SJCRH30 (cell line): ENCODE results near the gene GRM8. TPM values are rescaled to one million over a fixed set of nuclear protein-coding genes. Genes with fewer than 3 reads are reported as not detected.

Experiments
- DNase-seq, 2 experiments: peaks; one replicate each; pipeline ENCODE4 v3.0.0-alpha.2; 2015 to 2020
- H3K27ac ChIP-seq: fragments of 250-450 bp; sonication (Bioruptor Pico); 2 replicates; pipeline ENCODE4 v1.5.1; 2020; ENCODE audit warnings: mild to moderate bottlenecking, moderate library complexity
- H3K27me3 ChIP-seq: fragments of 250-450 bp; sonication (Bioruptor Pico); 2 replicates; pipeline ENCODE4 v1.5.1; 2020; ENCODE audit warnings: mild to moderate bottlenecking, moderate library complexity
- H3K36me3 ChIP-seq: fragments of 250-450 bp; sonication (Bioruptor Pico); 2 replicates; pipeline ENCODE4 v1.5.1; 2020; ENCODE audit warnings: mild to moderate bottlenecking, moderate library complexity
- H3K4me1 ChIP-seq: fragments of 250-450 bp; sonication (Bioruptor Pico); 2 replicates; pipeline ENCODE4 v1.5.1; 2020; ENCODE audit warnings: mild to moderate bottlenecking, moderate library complexity
- H3K4me3 ChIP-seq: fragments of 250-450 bp; sonication (Bioruptor Pico); 2 replicates; pipeline ENCODE4 v1.5.1; 2020; ENCODE audit warnings: mild to moderate bottlenecking, moderate library complexity
- H3K9me3 ChIP-seq: fragments of 250-450 bp; sonication (Bioruptor Pico); replicated peaks from 2 replicates; pipeline ENCODE4 v1.5.1; 2020; ENCODE audit warnings: mild to moderate bottlenecking, moderate library complexity
- total RNA-seq: library from RNA; depleted of rRNA; stranded (reverse); fragments of >200 nt; shearing (Covaris generic); gene quantifications from 2 replicates; pipeline ENCODE4 v1.2.3, GENCODE V29; 2014

The GRM8 gene
- total RNA-seq, 1 experiment from 2014 or later = 0.36 TPM

DNA sequence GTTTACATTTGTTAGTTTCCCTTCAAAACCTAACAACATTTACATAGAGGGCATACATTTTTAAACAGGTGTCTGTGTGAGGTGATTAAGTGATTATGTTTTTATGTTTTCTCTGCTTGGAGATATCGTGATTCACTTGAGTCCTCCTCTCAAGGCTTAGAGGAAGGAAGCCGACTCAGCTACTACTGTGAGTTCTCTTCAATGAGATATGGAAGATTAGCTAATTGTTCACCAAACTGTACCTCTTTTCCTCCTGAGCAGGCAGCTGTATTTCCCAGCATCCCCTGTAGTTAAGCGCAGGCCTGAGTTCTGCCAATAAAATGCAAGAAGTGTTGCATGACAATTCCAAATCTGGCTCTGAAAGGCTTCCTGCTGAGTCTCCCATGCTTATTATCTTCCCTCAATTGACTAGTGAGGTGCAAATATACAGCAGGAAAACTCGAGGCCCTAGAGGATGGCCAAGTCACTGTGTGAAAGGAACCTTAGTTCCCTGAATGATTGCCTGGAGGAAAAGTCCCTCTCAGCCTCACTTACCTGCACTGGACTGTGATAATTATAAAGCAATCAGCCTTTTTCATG is 528.7 kb downstream of the GRM8 start:
- DNase-seq = no peak
- Histone ChIP-seq H3K4me3 (no peak overlapping the region), H3K27ac (no peak overlapping the region), H3K27me3 (no peaks in the 10 kb centered on the region), H3K4me1 (no peaks in the 10 kb centered on the region), H3K36me3 (no peaks in the 10 kb centered on the region), H3K9me3 (no peaks in the 10 kb centered on the region)

GRCh38 chr7:126720232-126720631 is 532.5 kb downstream of the GRM8 start:
- H3K27ac ChIP-seq = no peak overlapping the region
- H3K9me3 ChIP-seq = no peaks in the 10 kb centered on the region
- no peak overlapping the region for H3K4me3 ChIP-seq
- no peaks in the 10 kb centered on the region for H3K27me3 ChIP-seq
- H3K4me1 ChIP-seq = no peaks in the 10 kb centered on the region; the same call in 1 of the 2 replicates
- H3K36me3 ChIP-seq = no peaks in the 10 kb centered on the region
- no peak for DNase-seq

DNA sequence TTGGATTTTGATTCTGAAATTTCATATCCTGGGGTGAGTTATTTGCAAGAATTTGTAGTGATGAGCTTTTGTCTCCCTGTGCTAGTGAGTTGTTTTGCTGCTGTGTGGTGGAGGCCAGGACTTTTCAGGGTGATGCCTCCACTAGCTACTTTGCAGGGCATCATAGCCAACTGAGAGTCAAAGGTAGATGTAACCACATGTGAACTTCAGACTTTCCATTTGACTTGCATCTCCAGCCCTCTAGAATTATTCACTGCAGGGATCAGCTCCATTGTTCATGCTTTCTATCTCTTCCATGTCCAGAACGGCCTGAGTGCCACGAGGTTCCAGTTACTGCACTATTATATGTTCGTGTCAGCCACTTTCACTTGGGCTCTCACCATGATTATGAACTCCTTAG is 534.3 kb downstream of the GRM8 start:
- H3K36me3 ChIP-seq = no peaks in the 10 kb centered on the region
- H3K4me3 ChIP-seq = no peak overlapping the region
- H3K27ac ChIP-seq = no peak overlapping the region
- H3K27me3 ChIP-seq = no peaks in the 10 kb centered on the region
- DNase-seq = no peak
- no peaks in the 10 kb centered on the region; the same call in 1 of the 2 replicates for H3K4me1 ChIP-seq
- H3K9me3 ChIP-seq = no peaks in the 10 kb centered on the region

DNA sequence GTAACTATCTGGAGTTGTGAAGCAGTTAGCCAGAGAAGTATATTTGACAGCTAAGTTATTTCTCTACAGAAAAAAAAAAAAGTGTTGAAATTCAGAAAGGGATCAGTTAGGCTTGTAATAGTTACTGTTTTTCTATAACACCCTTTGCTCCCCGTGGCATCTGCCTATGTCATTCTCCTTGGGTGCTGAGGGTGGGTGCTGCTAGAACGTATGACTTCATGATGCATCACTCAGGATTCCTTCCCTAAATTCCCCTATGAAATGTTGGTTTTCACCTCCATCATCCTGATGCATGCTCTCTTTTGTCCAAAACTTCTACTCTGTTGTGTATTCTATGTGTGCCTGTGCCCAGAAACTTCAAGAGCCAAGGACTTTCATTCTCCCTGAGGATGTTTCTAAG is 536.4 kb downstream of the GRM8 start:
- Histone ChIP-seq H3K9me3 (no peaks in the 10 kb centered on the region; the same call in 1 of the 2 replicates), H3K27me3 (no peaks in the 10 kb centered on the region), H3K36me3 (no peaks in the 10 kb centered on the region), H3K4me3 (no peak overlapping the region), H3K27ac (no peak overlapping the region), H3K4me1 (no peaks in the 10 kb centered on the region; the same call in 1 of the 2 replicates)
- DNase-seq = no peak

GRCh38 chr7:126715076-126715475 is 537.7 kb downstream of the GRM8 start:
- H3K4me3 ChIP-seq = no peak overlapping the region
- H3K27ac ChIP-seq = no peak overlapping the region
- H3K4me1 ChIP-seq = no peaks in the 10 kb centered on the region; the same call in 1 of the 2 replicates
- no peak for DNase-seq
- H3K9me3 ChIP-seq = no peaks in the 10 kb centered on the region; the same call in 1 of the 2 replicates
- no peaks in the 10 kb centered on the region for H3K27me3 ChIP-seq
- H3K36me3 ChIP-seq = no peaks in the 10 kb centered on the region

DNA sequence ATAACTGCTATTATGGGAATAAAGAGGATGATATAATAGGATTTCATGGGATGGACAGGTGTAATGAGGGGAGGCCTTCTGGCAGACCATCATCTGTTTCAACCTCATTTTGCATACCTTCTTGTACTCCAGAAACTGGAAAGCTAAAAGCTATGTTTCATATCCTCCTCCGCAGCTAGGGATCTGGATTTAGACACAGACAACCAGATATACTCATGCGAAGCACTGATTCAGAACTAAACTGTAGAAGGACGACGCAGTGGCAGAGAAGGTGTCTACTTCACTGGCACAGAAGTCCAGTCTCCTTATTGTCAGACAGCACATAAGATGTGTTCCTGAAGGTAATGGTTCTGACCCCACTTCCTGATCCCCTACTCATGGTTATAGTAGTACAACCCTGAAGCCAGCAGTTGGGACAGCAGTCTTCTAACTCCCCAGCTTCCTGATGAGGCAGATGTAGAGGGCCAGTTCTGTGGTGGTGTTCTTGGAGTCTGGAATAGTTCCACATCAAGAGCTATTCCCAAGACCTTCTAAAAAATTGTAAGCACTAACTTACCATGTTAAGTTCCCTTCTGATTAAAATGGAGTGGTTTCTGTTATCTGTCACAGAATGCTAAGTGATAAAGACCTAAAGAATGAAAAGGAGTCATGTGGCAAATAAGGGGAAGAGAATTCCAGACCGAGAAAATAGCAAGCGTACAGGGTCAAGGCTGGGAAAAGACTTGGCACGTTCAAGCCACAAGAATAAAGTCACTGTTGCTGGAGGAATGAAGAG is 550.3 kb downstream of the GRM8 start:
- H3K9me3 ChIP-seq = no peaks in the 10 kb centered on the region
- H3K36me3 ChIP-seq = no peaks in the 10 kb centered on the region
- H3K4me3 ChIP-seq = no peak overlapping the region
- no peak for DNase-seq
- H3K27ac ChIP-seq = no peak overlapping the region; the same call in 1 of the 2 replicates
- H3K27me3 ChIP-seq = no peaks in the 10 kb centered on the region
- peaks cover 40% of the 10 kb centered on the region for H3K4me1 ChIP-seq

- peak; percentile 93 for DNase-seq
- Histone ChIP-seq H3K4me1 (peaks cover 40% of the 10 kb centered on the region), H3K36me3 (no peaks in the 10 kb centered on the region), H3K9me3 (no peaks in the 10 kb centered on the region), H3K27me3 (no peaks in the 10 kb centered on the region), H3K27ac (peak overlapping the region; percentile 91), H3K4me3 (peak overlapping the region; percentile 36)
These were observed 551.7 kb downstream of the GRM8 start for GRCh38 chr7:126700807-126701604.

GRCh38 chr7:126699707-126700106 is 553.0 kb downstream of the GRM8 start:
- H3K9me3 ChIP-seq = no peaks in the 10 kb centered on the region
- peaks cover 40% of the 10 kb centered on the region for H3K4me1 ChIP-seq
- peak in 1 of 2 experiments; percentile 23 for DNase-seq
- H3K4me3 ChIP-seq = no peak overlapping the region
- H3K27ac ChIP-seq = no peak overlapping the region
- H3K27me3 ChIP-seq = no peaks in the 10 kb centered on the region
- H3K36me3 ChIP-seq = no peaks in the 10 kb centered on the region

DNA sequence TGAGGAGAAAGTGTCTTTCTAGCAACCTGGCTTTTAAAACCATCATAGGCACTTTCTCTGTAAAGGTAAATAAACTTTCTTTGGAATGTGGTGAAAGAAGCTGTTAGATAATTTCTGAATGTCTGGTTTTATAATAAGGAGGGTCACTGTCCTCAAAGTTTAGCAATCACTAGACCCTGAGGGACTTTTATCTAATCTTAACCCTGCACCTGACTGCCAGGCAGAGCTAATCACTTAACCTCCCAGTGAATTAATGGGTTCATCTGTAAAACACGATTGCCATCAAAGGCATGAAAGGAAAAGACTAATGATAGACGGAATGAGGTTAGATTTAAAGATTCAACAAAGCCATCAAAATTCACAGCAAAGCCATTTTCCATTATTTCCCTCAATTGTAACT is 553.8 kb downstream of the GRM8 start:
- Histone ChIP-seq H3K9me3 (no peaks in the 10 kb centered on the region), H3K4me3 (no peak overlapping the region), H3K4me1 (peaks cover 40% of the 10 kb centered on the region), H3K36me3 (no peaks in the 10 kb centered on the region), H3K27me3 (no peaks in the 10 kb centered on the region), H3K27ac (no peak overlapping the region)
- DNase-seq = no peak

- Histone ChIP-seq H3K27me3 (no peaks in the 10 kb centered on the region), H3K4me3 (no peak overlapping the region), H3K27ac (no peak overlapping the region), H3K4me1 (peaks cover 40% of the 10 kb centered on the region), H3K36me3 (no peaks in the 10 kb centered on the region), H3K9me3 (no peaks in the 10 kb centered on the region)
- DNase-seq = no peak
These were observed 554.3 kb downstream of the GRM8 start for GRCh38 chr7:126698446-126698845.

GRCh38 chr7:126696256-126697038 is 556.3 kb downstream of the GRM8 start:
- Histone ChIP-seq H3K36me3 (no peaks in the 10 kb centered on the region), H3K9me3 (no peaks in the 10 kb centered on the region), H3K4me3 (no peak overlapping the region), H3K27ac (no peak overlapping the region), H3K27me3 (no peaks in the 10 kb centered on the region), H3K4me1 (peaks cover 28% of the 10 kb centered on the region)
- no peak for DNase-seq

DNA sequence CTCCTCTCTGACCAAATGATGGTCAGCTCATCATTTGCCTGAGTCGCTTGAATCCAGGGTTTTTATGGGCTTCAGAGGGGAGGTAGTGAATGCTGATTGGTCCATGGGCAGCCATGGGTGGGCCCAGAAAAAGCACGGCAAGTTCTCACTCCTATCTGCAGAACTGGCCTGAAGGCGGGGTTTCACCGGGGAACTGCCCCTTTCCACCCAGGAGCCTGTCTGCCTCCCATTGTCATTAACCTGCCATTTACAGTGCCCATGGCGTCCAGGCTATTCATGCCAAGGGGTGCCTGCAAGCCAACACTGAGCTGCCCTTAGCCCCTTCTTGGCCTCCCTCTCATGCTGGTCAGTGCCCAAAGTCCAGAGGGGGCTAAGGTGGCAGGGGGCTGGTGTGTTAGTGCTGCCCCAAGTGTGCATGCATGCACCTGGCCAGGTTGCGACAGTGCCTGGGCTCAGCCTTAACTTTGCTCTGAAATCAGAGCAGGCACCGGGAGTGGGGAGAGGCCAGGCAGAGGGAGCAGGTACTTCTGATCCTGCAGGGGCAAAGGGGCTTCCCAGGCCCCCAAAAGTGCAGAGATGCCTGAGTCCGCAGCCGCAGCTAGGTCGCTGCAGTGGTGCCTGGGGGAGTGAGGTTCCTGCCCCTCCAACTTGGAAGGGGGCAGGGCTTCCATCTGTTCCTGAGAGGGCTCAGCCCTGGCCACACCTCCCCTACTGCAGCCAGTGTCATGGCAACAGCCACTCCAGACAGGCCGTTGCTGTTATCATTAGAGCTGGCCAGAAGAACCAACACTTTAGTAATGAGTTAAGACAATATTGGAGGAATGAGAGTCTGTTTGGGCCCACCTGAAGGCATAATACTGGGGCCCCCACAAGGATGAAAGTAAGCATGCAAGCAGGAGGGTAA is 561.6 kb downstream of the GRM8 start:
- H3K36me3 ChIP-seq = no peaks in the 10 kb centered on the region
- no peaks in the 10 kb centered on the region for H3K9me3 ChIP-seq
- H3K4me3 ChIP-seq = no peak overlapping the region
- H3K27me3 ChIP-seq = no peaks in the 10 kb centered on the region
- H3K4me1 ChIP-seq = peaks cover 22% of the 10 kb centered on the region
- no peak for DNase-seq
- H3K27ac ChIP-seq = no peak overlapping the region

DNA sequence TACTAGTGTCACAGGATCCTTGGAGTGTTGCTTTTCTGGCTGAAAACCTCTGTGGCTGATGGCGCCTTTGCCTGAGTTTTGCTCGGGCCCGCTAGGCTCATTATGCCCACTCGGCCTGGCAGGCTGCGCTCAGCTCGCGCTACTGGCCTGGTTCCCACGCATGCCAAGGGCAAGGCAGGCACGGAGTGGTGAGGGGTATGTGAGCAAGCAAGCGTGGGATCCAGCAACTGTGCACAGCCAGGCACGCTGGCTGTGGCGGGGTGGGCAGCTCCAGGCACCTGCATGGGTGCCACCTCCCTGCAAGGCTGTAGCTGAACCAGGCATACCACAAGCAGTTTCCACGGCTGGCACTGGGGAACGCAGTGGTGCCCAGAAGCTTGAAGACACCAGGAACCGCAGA is 562.6 kb downstream of the GRM8 start:
- no peak overlapping the region for H3K27ac ChIP-seq
- DNase-seq = no peak
- peaks cover 22% of the 10 kb centered on the region for H3K4me1 ChIP-seq
- H3K36me3 ChIP-seq = no peaks in the 10 kb centered on the region
- no peaks in the 10 kb centered on the region for H3K9me3 ChIP-seq
- no peak overlapping the region for H3K4me3 ChIP-seq
- H3K27me3 ChIP-seq = no peaks in the 10 kb centered on the region

GRCh38 chr7:126689037-126689436 is 563.7 kb downstream of the GRM8 start:
- no peaks in the 10 kb centered on the region for H3K9me3 ChIP-seq
- no peak overlapping the region; the same call in 1 of the 2 replicates for H3K27ac ChIP-seq
- H3K36me3 ChIP-seq = no peaks in the 10 kb centered on the region
- peaks cover 26% of the 10 kb centered on the region for H3K4me1 ChIP-seq
- H3K4me3 ChIP-seq = no peak overlapping the region
- no peaks in the 10 kb centered on the region for H3K27me3 ChIP-seq
- DNase-seq = peak; percentile 86 to 93
